GM21526 (cell line): ENCODE measurements around the gene PGA3.
"Not testable (repeated sequence)": the region's sequence is repeated elsewhere in the genome, so short reads cannot be mapped to it uniquely, and the experiment has no call there.

Source experiments
- ATAC-seq: cut with Tn5 transposase; IDR thresholded peaks from one replicate; pipeline ENCODE4 v1.9.1; 2021; ENCODE audit warnings: moderate library complexity; ENCODE audit not compliant: unreplicated experiment, low FRiP score

The PGA3 gene

DNA sequence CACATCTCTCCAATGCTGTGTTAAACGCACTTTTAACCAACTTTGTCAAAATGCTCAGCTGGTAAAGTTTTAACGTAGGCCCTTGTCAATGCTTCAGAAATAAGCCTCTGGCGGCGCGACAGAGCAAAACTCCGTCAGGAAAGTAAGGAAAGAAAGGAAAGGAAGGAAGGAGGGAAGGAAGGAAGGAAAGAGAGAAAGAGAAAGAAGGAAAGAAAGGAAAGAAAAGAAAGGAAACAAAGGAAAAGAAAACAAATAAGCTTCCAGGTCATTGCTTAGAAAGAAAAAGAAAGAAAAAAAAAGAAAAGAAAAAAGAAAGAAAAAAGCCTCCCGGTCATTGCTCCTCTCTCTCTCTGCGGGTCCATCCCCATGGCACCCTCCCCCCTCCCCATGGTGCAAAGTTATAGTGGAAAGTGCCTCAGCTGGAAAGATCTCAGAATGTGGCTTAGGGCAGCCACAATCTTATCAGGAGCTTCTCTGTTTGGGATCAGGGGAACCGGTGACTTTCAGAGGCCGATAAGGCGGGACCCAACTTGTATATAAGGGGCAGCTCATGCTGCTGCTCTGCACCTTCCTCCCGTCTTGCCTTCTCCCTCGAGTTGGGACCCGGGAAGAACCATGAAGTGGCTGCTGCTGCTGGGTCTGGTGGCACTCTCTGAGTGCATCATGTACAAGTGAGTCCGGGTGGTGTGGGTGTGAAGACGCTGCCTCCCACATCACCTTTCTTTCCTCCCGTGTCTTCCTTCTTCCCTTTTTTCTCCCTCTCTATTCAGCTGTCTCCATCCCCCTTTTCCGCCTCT is at the start of gene PGA3:
PGA3 (plus strand) TSS at position 566 of the 797 bp plus-strand sequence; CDS start at position 616, 50 bp downstream.
- not testable (repeated sequence) for ATAC-seq

DNA sequence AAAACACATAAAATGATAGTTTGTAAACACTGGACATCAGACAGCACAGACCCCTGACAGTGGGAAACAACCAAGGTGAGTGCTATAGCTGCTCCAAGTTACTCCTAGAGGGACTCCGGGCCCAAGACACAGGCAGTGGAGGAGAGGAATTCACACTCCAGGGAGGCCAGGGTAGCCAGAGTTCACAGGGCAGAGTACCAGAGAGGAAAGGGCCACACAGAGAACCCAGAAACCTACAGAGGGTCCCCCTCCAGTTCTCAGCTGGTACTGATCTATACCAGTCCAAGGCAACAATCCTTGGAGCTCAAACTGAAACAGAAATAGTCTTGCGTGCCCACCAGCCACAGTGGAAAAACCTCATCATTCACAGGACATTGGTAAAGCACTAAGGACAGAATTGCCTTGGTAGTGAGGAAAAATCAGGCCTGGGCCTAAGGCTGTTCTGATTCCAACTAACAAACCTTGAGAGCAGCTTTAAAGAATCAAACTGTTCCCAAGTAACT is 49.7 kb upstream of the PGA3 start:
- ATAC-seq, result no peak

DNA sequence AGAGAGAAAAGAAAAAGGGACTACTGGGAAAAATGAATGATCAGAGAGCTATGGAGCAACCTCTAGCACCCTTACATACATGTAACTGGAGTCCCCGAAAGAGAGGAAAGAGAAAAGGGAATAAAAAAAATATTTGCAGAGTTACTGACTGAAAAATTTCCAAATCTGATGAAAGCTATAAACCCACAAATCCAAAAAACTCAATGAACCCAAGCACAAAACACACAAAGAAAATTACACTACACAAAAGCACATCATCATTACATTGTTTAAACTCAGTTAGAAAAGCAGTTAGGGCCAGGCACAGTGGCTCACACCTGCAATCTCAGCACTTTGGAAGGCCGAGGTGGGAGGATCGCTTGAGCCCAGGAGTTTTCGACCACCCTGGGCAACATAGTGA is 48.8 kb upstream of the PGA3 start:
- no peak for ATAC-seq

DNA sequence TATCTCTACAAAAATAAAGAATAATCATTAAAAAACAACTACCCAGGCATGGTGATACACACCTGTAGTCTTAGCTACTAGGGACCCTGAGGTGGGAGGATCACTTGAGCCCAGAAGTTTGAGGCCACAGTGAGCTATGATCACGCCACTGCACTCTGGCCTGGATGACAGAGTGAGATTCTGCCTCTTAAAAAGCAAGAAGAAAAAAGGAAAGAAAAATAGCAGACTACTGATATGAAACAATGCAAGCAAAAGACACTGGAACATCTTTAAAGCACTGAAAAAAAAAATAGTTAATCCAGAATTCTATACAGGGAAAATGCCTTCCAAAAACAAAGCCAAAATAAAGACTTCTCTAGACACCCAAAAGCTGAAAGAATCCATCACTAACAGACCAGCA is 48.0 kb upstream of the PGA3 start:
- no peak for ATAC-seq

DNA sequence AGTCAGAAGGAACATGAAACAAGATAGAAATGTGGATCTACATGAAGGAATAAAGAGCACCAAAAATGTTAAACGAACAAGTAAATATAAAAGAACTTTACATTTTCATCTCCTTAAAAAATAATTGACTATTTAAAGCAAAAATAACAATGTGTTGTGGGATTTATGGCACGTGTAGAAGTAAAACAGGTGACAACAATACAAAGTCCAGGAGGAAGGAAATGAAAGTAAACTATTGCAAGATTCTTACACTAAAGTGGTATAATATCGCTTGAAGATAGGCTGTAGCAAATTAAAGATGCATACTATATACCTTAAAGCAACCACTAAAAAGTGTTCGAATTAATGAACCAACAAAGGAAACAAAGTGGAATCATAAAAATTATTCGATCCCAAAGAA is 47.6 kb upstream of the PGA3 start:
- no peak for ATAC-seq

DNA sequence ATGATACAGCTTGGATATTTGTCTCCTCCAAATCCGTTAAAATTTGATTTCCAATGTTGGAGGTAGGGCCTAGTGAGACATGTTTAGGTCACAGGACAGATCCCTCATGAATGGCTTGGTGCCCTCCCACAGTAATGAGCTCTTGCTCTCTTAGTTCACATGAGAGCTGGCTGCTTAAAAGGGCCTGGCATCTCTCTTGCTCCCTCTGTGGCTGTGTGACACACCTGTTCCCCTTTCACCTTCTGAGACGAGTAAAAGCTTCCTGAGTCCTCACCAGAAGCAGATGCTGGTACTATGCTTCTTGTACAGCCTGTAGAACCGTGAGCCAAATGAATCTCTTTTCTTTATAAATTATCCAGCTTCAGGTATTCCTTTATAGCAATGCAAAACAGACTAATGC is 45.6 kb upstream of the PGA3 start:
- no peak for ATAC-seq

DNA sequence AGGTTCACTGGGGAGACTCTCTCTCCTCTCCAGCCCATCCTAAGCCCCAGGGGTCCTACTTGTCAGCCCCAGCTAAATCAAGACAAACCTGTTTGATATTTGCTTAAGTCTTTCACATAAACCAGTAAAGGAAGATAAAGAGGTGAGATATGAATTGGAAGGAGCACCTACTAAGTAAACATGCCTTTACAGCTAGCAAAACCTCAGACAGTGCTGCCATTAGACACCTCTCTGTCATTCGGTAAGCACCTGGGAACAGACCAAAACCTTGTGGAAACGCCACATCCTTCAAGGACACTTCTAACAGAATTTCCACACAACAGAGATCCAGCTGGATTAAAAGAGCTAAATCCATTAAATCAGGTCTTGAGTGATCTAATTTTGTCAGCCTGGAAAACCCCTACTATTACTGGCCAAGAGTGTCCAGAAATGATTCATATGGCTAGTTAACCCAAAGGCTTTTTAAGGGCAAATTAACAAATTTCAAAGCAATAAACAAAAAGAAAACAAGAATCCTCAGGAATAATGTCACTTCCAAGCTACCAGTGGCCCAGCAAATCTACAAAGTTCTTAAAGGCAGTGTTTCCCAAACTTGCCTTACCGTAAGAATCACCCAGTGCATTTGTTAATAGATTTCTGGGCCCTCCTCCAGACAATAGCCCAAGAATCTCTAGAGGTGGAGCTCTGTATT is 44.5 kb upstream of the PGA3 start:
- ATAC-seq, result no peak

DNA sequence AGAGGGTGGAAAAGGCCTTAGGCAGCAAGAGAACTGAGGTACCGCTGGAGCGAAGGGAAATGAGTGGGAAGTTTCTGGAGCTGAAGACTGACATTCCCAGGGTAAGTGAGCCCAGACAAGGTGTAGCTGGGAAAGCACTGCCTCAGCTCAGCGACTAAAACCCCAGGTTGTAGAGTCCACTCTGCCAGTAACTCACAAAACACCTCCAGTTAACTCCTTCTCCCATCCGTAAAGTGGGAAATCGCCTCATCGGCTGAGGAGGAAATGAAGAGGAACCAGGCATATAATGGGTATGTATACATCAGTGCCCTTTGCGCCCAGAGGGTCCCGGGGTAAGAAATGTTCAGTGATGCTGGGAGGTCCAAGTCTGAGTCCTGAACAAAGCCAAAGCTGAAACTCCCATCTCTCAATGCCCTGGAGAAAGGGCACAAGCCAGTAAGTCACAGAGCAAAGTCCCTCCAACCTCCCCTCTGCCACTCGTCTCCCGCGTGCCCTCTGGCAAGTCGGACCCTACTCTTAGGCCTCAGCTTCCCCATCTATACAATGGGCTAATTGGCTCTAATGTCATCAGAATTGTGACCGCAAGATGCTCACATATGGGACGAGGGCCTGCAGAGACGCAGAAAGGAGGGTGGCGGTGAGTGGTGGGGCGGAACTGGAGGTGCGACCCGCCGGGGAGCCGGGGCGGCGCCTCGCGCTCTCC is 42.7 kb upstream of the PGA3 start:
- ATAC-seq, result no peak

DNA sequence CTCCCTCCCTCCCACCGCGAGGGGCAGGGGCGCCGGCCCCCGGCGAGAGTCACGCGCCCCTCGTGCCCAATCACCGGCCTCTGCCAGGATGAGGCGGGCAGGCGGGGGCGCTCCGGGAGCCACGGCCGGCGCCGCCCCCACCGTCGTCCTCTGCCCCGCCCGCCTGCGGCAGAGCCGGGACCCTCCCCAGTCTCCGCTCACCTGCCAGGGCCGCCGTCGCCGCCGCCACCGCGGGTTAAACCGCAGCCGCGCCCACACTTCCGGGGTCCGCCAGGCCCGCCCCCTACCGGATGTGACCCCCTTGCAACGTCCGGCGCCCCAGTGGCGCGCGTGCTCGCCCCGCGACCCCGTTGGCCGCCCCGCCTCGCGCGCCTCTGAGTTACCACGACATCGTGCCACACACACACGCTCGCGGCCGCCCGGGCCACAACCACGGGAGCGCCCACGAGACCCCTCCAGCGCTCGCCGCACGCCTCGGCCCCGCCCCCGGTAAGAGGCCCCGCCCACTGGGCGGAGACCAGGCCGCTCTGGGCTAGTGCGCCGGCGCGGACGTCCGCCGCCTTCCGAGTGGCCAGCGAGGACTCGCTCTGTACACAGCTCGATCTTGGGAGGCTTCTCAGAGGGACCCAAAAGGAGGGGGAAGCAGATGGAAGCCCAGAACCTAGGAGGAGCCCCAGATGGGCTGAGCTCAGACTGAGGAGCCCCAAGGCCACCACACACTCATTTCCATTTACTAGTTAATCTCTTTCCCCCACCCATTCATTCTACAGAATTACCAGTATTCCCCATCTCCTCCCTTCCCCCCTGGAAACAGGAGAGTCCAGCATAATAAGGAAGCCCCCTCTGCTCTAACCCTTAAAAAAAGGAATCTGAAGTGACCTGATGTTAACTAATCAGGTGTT is 41.9 kb upstream of the PGA3 start, which contains the start of gene VPS37C:
VPS37C (minus strand) TSS at position 237 of the 902 bp plus-strand sequence. CDS start 22,597 bp downstream, outside the sequence.
- peak; percentile 67 for ATAC-seq

DNA sequence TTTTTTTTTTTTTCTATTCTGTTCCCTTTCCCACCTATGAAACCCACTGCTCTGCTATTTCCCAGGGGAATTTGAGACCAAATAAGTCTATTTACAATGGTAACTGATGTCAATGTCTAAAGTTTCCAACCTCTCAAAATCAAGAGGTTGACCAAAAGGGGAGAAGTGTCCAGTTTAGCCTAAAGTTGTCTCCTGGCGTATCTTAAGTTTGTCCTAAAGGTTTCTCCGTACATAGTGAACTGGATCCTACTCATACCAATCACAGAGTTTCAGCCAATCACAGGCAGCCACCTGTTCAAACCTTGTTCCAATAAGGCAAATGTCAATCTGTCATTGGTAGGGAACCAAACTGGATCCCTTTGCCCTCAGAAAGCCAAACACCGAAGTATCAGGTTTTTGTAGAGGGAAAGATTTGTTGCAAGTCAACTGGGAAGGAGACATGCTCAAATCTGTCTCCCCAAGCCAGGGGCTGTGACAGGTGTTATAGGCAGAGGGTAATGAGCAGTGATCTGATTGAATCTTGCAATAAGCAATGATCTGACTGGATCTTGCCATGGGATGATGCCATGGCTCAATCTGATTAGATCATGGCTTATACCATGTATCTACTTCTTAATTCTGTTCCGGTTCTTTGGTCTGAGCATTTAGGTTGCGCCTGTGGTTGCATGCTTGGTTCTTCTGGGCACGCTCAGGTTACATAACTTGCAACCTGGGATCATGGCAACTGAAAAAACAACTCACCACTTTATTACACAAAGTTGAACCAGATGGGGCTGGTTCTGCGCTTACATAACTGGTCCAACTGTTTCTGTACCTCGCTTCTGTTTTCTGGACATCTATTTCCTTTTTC is 41.0 kb upstream of the PGA3 start:
- no peak for ATAC-seq

DNA sequence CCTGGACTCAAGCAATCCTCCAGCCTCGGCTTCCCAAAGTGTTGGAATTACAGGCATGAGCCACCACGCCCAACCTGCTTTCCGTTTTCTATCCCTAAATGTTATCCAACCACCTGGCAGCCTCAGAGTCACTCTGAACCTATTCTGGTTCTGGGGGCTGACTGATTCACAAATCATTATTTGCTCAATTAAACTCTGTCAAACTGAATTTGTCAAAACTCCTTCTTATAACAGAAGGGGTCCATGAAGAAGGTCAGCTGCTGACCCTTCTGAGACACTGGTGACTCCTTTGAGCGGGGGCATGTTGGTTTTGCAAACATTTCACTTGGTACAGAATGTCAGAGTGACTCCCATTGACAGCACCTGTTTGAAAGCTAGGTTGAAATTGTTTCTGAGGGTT is 40.3 kb upstream of the PGA3 start:
- no peak for ATAC-seq

DNA sequence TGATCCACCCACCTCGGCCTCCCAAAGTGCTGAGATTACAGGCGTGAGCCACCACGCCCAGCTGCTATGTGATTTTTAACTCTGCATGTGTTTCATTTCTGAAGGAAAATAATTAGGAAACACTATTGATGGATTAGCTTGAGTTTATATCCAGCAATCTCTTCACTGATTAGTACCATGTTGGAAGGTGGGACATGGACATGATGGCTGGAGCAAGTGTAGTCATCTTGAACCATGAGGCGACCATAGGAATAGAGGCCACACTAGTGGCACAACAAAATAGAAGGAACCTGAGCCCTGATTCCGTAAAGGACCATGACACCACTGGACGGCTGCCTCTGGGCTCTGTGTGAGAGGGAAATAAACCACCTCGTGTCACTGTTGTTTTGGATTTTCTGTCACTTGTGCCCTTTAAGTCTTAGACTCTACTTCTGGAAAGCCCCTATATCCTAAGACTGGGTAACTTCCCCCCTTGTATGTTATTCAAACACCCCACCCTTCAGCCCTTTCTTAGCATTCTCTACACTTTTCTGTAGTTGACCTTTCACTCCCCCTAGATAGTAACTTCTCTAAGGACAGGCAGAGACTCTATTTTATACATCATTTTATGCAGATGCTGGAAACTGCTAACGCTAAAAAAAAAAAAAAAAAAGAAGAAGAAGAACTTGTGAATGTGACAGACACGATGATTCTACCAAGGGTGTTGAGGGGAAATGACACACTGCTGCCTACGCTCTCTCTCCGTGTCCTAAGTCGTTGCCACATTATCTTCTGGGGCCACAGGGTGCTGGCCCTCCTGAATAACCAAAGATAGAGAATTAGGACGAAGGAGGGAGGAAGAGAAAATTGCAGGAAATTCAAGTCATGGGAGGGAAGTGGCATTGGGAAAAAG is 39.4 kb upstream of the PGA3 start:
- no peak for ATAC-seq

DNA sequence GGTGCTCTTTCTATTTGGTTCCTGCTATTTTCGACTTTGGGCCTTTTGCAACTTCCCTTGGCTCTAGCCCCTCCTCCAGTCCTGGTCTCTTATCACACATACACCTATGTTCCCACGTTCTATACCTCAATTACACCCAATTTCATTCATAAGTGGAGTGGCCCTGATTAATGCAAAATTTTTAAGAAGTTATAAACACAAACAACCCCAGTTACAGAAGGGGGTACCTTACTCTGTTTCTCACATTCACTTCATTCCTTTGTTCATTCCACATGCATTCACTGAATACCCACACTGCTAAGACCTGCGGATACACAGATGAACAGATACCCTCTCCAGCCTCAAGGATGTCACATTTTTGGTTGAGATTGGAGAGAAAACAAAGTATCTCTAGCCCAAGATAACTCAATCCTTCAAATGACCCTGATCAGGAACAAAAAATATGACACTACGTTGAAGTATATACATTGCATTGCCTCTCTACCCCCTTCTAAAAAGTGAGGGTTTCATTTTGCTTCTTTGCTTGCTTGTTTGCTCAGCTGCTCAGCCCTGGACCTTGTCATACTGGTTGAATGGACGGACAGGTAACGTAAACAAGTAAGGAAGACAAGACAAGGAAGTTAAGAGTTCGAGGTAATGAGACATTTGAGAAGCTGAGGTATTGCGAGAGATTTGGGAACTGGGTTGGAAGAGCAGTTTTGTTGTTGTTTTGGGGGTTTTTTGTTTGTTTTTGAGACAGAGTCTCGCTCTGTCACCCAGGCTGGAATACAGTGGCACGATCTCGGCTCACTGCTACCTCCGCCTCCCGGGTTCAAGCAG is 38.5 kb upstream of the PGA3 start:
- no peak for ATAC-seq

DNA sequence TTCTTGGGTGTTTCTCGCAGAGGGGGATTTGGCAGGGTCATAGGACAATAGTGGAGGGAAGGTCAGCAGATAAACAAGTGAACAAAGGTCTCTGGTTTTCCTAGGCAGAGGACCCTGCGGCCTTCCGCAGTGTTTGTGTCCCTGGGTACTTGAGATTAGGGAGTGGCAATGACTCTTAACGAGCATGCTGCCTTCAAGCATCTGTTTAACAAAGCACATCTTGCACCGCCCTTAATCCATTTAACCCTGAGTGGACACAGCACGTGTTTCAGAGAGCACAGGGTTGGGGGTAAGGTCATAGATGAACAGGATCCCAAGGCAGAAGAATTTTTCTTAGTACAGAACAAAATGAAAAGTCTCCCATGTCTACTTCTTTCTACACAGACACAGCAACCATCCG is 37.5 kb upstream of the PGA3 start:
- not testable (repeated sequence) for ATAC-seq

DNA sequence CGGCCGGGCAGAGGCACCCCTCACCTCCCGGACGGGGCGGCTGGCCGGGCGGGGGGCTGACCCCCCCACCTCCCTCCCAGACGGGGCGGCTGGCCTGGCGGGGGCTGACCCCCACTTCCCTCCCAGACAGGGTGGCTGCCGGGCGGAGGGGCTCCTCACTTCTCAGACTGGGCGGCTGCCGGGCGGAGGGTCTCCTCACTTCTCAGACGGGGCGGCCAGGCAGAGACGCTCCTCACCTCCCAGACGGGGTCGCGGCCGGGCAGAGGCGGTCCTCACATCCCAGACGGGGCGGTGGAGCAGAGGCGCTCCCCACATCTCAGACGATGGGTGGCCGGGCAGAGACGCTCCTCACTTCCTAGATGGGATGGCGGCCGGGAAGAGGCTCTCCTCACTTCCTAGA is 37.0 kb upstream of the PGA3 start:
- ATAC-seq, result not testable (repeated sequence)

DNA sequence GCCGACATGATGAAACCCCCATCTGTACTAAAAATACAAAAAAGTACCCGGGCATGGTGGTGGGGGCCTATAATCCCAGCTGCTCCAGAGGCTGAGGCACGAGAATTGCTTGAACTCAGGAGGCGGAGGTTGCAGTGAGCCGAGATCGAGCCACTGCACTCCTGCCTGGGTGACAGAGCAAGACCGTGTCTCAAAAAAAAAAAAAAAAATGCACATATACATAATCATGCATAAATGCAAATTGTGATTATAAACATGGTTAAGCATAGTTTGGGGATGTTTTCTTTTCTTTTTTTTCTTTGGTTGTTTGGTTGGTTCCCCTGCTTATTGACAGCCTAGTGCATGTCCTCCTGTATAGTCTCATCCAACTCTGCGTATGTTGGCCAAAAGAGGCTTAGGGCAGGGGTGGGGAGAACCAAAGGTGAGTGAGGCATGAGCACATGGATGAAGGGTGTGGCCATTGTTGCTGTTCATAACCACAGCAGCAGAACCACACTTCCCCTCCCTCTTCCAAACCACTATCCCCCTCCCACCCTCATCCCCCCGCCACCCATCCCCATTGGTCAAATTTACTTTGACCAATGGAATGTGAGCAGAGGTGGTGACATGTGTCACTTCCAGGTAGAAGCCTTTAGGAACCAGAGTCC is 35.1 kb upstream of the PGA3 start:
- ATAC-seq, result no peak

DNA sequence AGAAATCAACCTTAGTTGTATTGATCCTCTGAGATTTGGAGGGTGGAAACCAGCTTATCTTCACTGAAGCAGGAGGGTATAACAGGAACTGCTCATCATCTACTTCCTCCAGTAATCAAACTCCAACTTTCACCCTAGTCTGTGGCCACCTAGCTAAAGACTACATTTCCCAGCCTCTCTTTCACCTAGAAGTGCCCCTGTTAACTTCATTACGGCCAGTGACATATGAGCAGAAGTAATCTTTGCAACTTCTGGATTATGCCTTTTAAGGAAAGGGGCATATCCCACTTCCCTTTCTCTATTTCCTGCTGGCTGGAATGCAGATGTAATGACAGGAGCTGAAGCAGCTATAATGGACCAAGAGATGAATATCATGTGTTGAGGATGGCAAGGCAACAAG is 34.5 kb upstream of the PGA3 start:
- ATAC-seq, result no peak
